ENCODE measurements around the gene POU2F2. TPM values are rescaled to one million over a fixed set of nuclear protein-coding genes. Genes with fewer than 3 reads are reported as not detected.

Gene POU2F2
- total and polyA plus RNA-seq, 10 of the 15 experiments (the other 5 are each of a cell fraction or from before 2014, with no cell fraction given) = 4.4 to 62.4 (median 37.9) TPM

- TF ChIP-seq SRF (IDR thresholded peaks at IDR 0.05; ENCODE audit: low read depth in 2 of 2, low read length in 2 of 2) (no peak), ATF3 (IDR thresholded peaks at IDR 0.05; ENCODE audit: borderline replicate concordance, extremely low read depth, low read depth, low read length) (no peak), RUNX3 (IDR thresholded peaks at IDR 0.05; ENCODE audit: low read length) (no peak), ASH2L (IDR thresholded peaks at IDR 0.05; ENCODE audit: borderline replicate concordance, low read depth) (no peak), SIN3A (IDR thresholded peaks at IDR 0.05; ENCODE audit: low read depth, low read length) (no peak), POU2F2 (IDR thresholded peaks at IDR 0.05; ENCODE audit: borderline replicate concordance, low read depth, low read length) (no peak), IKZF1 (conservative IDR thresholded peaks at IDR 0.05) (no peak)
These were observed 20.4 kb downstream of the POU2F2 start (continued) for GRCh38 chr19:42111811-42112210.

DNA sequence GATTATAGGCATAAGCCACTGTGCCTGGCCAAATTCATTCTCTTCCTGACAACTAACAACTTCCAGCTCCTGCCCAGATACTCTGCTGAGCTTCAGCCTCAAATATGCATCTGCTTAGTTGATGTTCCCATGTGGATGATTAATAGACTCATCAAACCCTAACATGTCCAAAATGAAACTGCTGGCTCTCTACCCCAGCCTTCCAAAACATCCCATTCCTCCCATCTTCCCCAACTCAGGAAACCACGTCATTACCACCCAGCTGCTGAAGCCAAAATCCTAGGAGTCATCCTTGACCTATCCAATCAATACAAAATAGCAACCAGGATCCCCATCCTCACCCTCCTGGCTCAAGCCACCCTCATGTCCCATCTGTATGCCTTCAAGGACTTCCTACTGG, 20.9 kb downstream of the POU2F2 start:
- H3K4me3 ChIP-seq = no peak overlapping the region
- no peaks in the 10 kb centered on the region for H3K9me3 ChIP-seq (replicated peaks; ENCODE audit: control insufficient read depth, insufficient read depth, low read length)
- no peak for FAIRE-seq
- H3K27ac ChIP-seq (ENCODE audit: control insufficient read depth, insufficient read depth) = no peak overlapping the region
- no peaks in the 10 kb centered on the region; the same call in 1 of the 2 replicates for H3K79me2 ChIP-seq (ENCODE audit: control insufficient read depth, insufficient read depth, low read length)
- no peaks in the 10 kb centered on the region for H3K27me3 ChIP-seq (replicated peaks in 1 of 2; ENCODE audit: control insufficient read depth in 2 of 2, insufficient read depth in 2 of 2, low read length in 1 of 2)
- no peak overlapping the region for H2AFZ ChIP-seq (ENCODE audit: control insufficient read depth, low read depth, low read length)
- no peak for TF ChIP-seq PAX8 (IDR thresholded peaks at IDR 0.05)
- TF ChIP-seq NFXL1 (IDR thresholded peaks at IDR 0.05; ENCODE audit: borderline replicate concordance) = no peak
- no peak for TF ChIP-seq JUND (IDR thresholded peaks at IDR 0.05; ENCODE audit: low read depth, low read length)
- TF ChIP-seq SIN3A (IDR thresholded peaks at IDR 0.05; ENCODE audit: low read depth, low read length) = no peak
- TF ChIP-seq, protein P1, sequence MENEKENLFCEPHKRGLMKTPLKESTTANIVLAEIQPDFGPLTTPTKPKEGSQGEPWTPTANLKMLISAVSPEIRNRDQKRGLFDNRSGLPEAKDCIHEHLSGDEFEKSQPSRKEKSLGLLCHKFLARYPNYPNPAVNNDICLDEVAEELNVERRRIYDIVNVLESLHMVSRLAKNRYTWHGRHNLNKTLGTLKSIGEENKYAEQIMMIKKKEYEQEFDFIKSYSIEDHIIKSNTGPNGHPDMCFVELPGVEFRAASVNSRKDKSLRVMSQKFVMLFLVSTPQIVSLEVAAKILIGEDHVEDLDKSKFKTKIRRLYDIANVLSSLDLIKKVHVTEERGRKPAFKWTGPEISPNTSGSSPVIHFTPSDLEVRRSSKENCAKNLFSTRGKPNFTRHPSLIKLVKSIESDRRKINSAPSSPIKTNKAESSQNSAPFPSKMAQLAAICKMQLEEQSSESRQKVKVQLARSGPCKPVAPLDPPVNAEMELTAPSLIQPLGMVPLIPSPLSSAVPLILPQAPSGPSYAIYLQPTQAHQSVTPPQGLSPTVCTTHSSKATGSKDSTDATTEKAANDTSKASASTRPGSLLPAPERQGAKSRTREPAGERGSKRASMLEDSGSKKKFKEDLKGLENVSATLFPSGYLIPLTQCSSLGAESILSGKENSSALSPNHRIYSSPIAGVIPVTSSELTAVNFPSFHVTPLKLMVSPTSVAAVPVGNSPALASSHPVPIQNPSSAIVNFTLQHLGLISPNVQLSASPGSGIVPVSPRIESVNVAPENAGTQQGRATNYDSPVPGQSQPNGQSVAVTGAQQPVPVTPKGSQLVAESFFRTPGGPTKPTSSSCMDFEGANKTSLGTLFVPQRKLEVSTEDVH (IDR thresholded peaks at IDR 0.05; ENCODE audit: low read depth, partially characterized antibody) = no peak
- no peak for TF ChIP-seq CREM (IDR thresholded peaks at IDR 0.05; ENCODE audit: low read depth)
- TF ChIP-seq ZBED1 (IDR thresholded peaks at IDR 0.05; ENCODE audit: borderline replicate concordance) = no peak
- no peak for TF ChIP-seq NFIC (IDR thresholded peaks at IDR 0.05; ENCODE audit: low read depth, low read length)
- no peak for TF ChIP-seq YBX1 (IDR thresholded peaks at IDR 0.05)
- no peak for TF ChIP-seq EED (IDR thresholded peaks at IDR 0.05; ENCODE audit: low read depth)
- TF ChIP-seq E2F4 (IDR thresholded peaks at IDR 0.05; ENCODE audit: low read depth, low read length) = no peak
- TF ChIP-seq PML (IDR thresholded peaks at IDR 0.05; ENCODE audit: low read length) = no peak
- TF ChIP-seq JUNB (IDR thresholded peaks at IDR 0.05) = no peak
- ChIA-PET CTCF (interaction anchor here (0.8 to 10.9 kb wide), 7 partner anchors 11 to 168 kb away, joined by 3 to 197 read pairs (median 71); partner anchors contain the start of gene POU2F2), SMC1A (ENCODE audit: uncharacterized antibody, unreplicated experiment) (interaction anchor here (3.9 to 10.2 kb wide), 3 partner anchors 14 to 72 kb away, joined by 52 to 223 read pairs (median 61); partner anchors contain the start of gene POU2F2), RAD21 (ENCODE audit: unreplicated experiment) (interaction anchor here (1.0 to 5.2 kb wide), 5 partner anchors 9 to 65 kb away, joined by 3 to 57 read pairs (median 4); partner anchors contain the start of gene POU2F2), POLR2A (interaction anchor here (0.8 to 4.0 kb wide), 3 partner anchors 12 to 21 kb away, joined by 4 to 18 read pairs (median 9); partner anchors contain the start of gene POU2F2)
- in situ Hi-C loops (cut with MboI) (no loop called here), intact Hi-C loops (cut with micrococcal nuclease; ENCODE audit: unreplicated experiment) (no loop called here)
- peaks cover 50% of the 10 kb centered on the region for H3K4me1 ChIP-seq (ENCODE audit: control insufficient read depth, insufficient read depth, low read length)
- WGBS (ENCODE audit: insufficient coverage, insufficient replicate concordance, low lambda C conversion rate, missing lambda C conversion rate) = 100% methylated on average over 1 of the region's 1 CpG
- H3K9ac ChIP-seq (ENCODE audit: control insufficient read depth, insufficient read depth, low read length) = no peak overlapping the region
- H3K4me2 ChIP-seq (ENCODE audit: control insufficient read depth, insufficient read depth) = no peak overlapping the region
- no TSS peak for BruUV-seq (replicated peaks)
- no peak for ATAC-seq
- DNase-seq (ENCODE audit: low read depth, low spot score) = no peak
- H4K20me1 ChIP-seq (ENCODE audit: control insufficient read depth, insufficient read depth) = no peaks in the 10 kb centered on the region
- H3K36me3 ChIP-seq (ENCODE audit: control insufficient read depth in 2 of 2, insufficient read depth in 2 of 2, low read length in 1 of 2) = peaks cover 8 to 28% of the 10 kb centered on the region in 2 experiments

All from GM12878 (cell line).